SK-N-SH treated with all-trans-retinoic acid at 6 μM for 48 hours (cell line): Measurements from ENCODE around the gene USP1.

ENCODE experiments used
- ATAC-seq: fragments of 200-7000 bp; cut with Tn5 transposase; 3 replicates; pipeline ENCODE4 v1.9.1; 2020; ENCODE audit warnings: mild to moderate bottlenecking, moderate library complexity
- ARNTL ChIP-seq: fragments of 450-650 bp; formaldehyde crosslinking; IDR thresholded peaks from 2 replicates; pipeline ENCODE4 v1.5.0; 2020; ENCODE audit warnings: low read depth, mild to moderate bottlenecking, moderate library complexity, borderline replicate concordance
- BACH2 ChIP-seq: fragments of 250-450 bp; sonication (Bioruptor Pico); IDR thresholded peaks from 2 replicates; pipeline ENCODE4 v1.9.0; 2021; ENCODE audit warnings: mild to moderate bottlenecking, borderline replicate concordance
- CREB5 ChIP-seq: fragments of 250-450 bp; sonication (Bioruptor Pico); IDR thresholded peaks from 2 replicates; pipeline ENCODE4 v1.5.1; 2020; ENCODE audit warnings: low read depth, mild to moderate bottlenecking, moderate library complexity
- CSDC2 ChIP-seq: fragments of 250-450 bp; sonication (Bioruptor Pico); IDR thresholded peaks from 2 replicates; pipeline ENCODE4 v1.5.0; 2020; ENCODE audit warnings: mild to moderate bottlenecking, moderate library complexity
- CSRNP3 ChIP-seq: fragments of 250-450 bp; sonication (Bioruptor Pico); IDR thresholded peaks from 2 replicates; pipeline ENCODE4 v1.5.1; 2021; ENCODE audit warnings: mild to moderate bottlenecking, moderate library complexity
- ESRRG ChIP-seq: fragments of 250-450 bp; sonication (Bioruptor Pico); IDR thresholded peaks from 2 replicates; pipeline ENCODE4 v1.6.1; 2021; ENCODE audit warnings: mild to moderate bottlenecking
- GLIS3 ChIP-seq: fragments of 250-450 bp; sonication (Bioruptor Pico); IDR thresholded peaks from 2 replicates; pipeline ENCODE4 v1.5.0; 2020; ENCODE audit warnings: mild to moderate bottlenecking, moderate library complexity
- ISL1 ChIP-seq: fragments of 250-450 bp; sonication (Bioruptor Pico); IDR thresholded peaks from 2 replicates; pipeline ENCODE4 v2.1.2; 2022; ENCODE audit warnings: mild to moderate bottlenecking, moderate library complexity
- OSR1 ChIP-seq: fragments of 250-450 bp; sonication (Bioruptor Pico); IDR thresholded peaks from 2 replicates; pipeline ENCODE4 v1.8.0; 2022; ENCODE audit warnings: moderate library complexity, mild to moderate bottlenecking, inconsistent platforms
- PATZ1 ChIP-seq: fragments of 250-450 bp; sonication (Bioruptor Pico); IDR thresholded peaks from 2 replicates; pipeline ENCODE4 v1.8.0; 2020; ENCODE audit warnings: mild to moderate bottlenecking, moderate library complexity, borderline replicate concordance
- POU6F1 ChIP-seq: fragments of 250-450 bp; sonication (Bioruptor Pico); IDR thresholded peaks from 2 replicates; pipeline ENCODE4 v1.8.0; 2021; ENCODE audit warnings: low read depth, mild to moderate bottlenecking, moderate library complexity, borderline replicate concordance
- PPARA ChIP-seq: fragments of 250-450 bp; sonication (Bioruptor Pico); IDR thresholded peaks from 2 replicates; pipeline ENCODE4 v1.5.0; 2020; ENCODE audit warnings: mild to moderate bottlenecking, borderline replicate concordance
- RARB ChIP-seq: fragments of 250-450 bp; sonication (Bioruptor Pico); IDR thresholded peaks from 2 replicates; pipeline ENCODE4 v1.8.0; 2021; ENCODE audit warnings: mild to moderate bottlenecking, moderate library complexity
- SNAI2 ChIP-seq: fragments of 250-450 bp; sonication (Bioruptor Pico); IDR thresholded peaks from 2 replicates; pipeline ENCODE4 v1.5.0; 2020; ENCODE audit warnings: mild to moderate bottlenecking, moderate library complexity
- TCF4 ChIP-seq: fragments of 250-450 bp; sonication (Bioruptor Pico); IDR thresholded peaks from 2 replicates; pipeline ENCODE4 v1.8.0; 2021; ENCODE audit warnings: mild to moderate bottlenecking, moderate library complexity, borderline replicate concordance
- TOX ChIP-seq: fragments of 250-450 bp; sonication (Bioruptor Pico); IDR thresholded peaks from 2 replicates; pipeline ENCODE4 v1.8.0; 2021; ENCODE audit warnings: mild to moderate bottlenecking, moderate library complexity, borderline replicate concordance
- TSHZ2 ChIP-seq: fragments of 250-450 bp; sonication (Bioruptor Pico); IDR thresholded peaks from 2 replicates; pipeline ENCODE4 v1.5.0; 2020; ENCODE audit warnings: mild to moderate bottlenecking, moderate library complexity
- ZC3H10 ChIP-seq: fragments of 250-450 bp; sonication (Bioruptor Pico); IDR thresholded peaks from 2 replicates; pipeline ENCODE4 v1.5.1; 2021; ENCODE audit warnings: mild to moderate bottlenecking, moderate library complexity
- ZFP30 ChIP-seq: fragments of 450-650 bp; formaldehyde crosslinking; IDR thresholded peaks from 2 replicates; pipeline ENCODE4 v1.5.0; 2022; ENCODE audit warnings: mild to moderate bottlenecking, moderate library complexity
- ZNF565 ChIP-seq: fragments of 450-650 bp; formaldehyde crosslinking; conservative IDR thresholded peaks from 2 replicates; pipeline ENCODE4 v1.5.0; 2020; ENCODE audit warnings: low read depth, mild to moderate bottlenecking, moderate library complexity
- ZNF70 ChIP-seq: fragments of 450-650 bp; formaldehyde crosslinking; IDR thresholded peaks from 2 replicates; pipeline ENCODE4 v1.5.0; 2020; ENCODE audit warnings: mild to moderate bottlenecking, moderate library complexity
- ZNF8 ChIP-seq: fragments of 450-650 bp; formaldehyde crosslinking; IDR thresholded peaks from 2 replicates; pipeline ENCODE4 v1.5.0; 2020; ENCODE audit warnings: mild to moderate bottlenecking, moderate library complexity

The USP1 gene

GRCh38 chr1:62436466-62437272, at the start of gene USP1:
TSS of gene USP1 (plus strand) at chr1:62437049. CDS start at chr1:62439868, 2,819 bp downstream.
- TF ChIP-seq ZNF8 (CRISPR knock-in tag) (no peak), ESRRG (no peak), TCF4 (CRISPR knock-in tag) (no peak), OSR1 (no peak), TOX (CRISPR knock-in tag) (no peak), CREB5 (no peak), ZFP30 (CRISPR knock-in tag) (no peak), TSHZ2 (CRISPR knock-in tag) (no peak), ZC3H10 (CRISPR knock-in tag) (no peak), POU6F1 (CRISPR knock-in tag) (no peak)
- peak; percentile 93 for ATAC-seq

GRCh38 chr1:62389531-62389930, 47.3 kb upstream of the USP1 start:
- TF ChIP-seq ZNF565 (no peak), CSDC2 (no peak), CSRNP3 (CRISPR knock-in tag) (no peak)
- ATAC-seq, result no peak

- no peak for ATAC-seq
Measured at GRCh38 chr1:62390071-62390470, 46.8 kb upstream of the USP1 start.

More at GRCh38 chr1:62390071-62390470, 46.8 kb upstream of the USP1 start:
- TF ChIP-seq ZC3H10 (CRISPR knock-in tag) (no peak), ESRRG (no peak), ISL1 (CRISPR knock-in tag) (no peak), GLIS3 (CRISPR knock-in tag) (no peak), ZFP30 (CRISPR knock-in tag) (no peak), CSRNP3 (CRISPR knock-in tag) (no peak), PATZ1 (CRISPR knock-in tag) (no peak), BACH2 (CRISPR knock-in tag) (no peak), ZNF565 (no peak), OSR1 (no peak), ZNF70 (no peak), POU6F1 (CRISPR knock-in tag) (no peak), RARB (CRISPR knock-in tag) (no peak), PPARA (CRISPR knock-in tag) (no peak), ARNTL (CRISPR knock-in tag) (no peak), TSHZ2 (CRISPR knock-in tag) (no peak), SNAI2 (CRISPR knock-in tag) (no peak), ZNF8 (CRISPR knock-in tag) (no peak)
